ENCODE results near the gene CD320.

Gene CD320

DNA sequence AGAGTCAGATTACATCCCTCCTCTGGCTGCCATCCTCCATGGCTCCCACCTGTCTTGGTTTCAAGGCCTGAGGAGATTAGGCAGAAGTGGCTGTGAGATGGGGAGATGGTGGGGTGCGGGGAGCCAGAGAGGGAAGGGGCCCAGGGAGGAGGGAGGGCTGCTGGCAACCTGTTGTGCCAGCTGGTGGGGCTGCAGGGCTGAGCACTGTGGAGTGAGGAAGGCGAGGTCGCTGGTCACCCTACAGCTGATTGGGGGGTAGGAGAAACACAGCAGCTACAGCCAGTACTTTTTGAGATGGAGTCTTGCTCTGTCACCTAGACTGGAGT is 48.3 kb downstream of the CD320 start:
- no peak for DNase-seq (ENCODE audit: low read depth, low spot score)
- H3K4me3 ChIP-seq (ENCODE audit: low read length), result no peak overlapping the region

DNA sequence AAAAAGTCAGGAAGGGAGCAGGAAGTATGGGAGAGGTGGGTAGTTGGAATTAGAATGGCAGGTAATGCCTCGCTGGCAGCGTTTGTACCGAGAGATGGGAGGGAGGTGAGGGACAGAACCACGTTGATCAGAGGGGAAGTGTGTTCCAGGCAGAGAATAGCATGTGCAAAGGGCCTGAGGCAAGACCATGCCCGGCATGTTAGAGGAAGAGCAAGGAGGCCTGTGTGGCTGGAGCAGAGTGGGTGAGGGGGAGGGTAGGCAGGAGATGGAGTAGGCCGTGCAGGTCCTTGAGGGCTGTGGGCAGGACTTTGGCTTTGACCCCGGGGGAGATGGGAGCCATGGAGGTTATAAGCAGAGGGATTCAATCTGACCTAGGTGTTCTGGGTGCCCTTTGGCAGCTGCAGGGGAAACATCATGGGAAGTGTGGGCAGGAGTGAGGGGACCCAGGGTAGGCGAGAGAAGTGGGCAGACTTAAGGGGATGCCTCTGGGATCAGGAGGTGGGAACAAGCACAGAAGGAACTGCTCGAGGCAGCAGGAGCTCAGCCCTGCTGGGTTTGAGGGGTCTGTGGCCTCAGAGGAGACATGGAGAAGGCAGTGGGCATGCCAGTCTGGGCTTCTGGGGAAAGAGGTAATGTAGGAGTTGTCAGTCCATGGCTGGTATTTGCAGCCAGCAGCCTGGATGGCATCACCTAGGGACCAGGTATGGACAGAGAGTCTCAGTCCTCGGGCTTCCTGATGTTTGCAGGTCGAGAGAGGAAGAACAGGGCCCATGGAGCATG is 48.8 kb downstream of the CD320 start:
- H3K4me3 ChIP-seq (ENCODE audit: low read length), result no peak overlapping the region
- DNase-seq (ENCODE audit: low read depth, low spot score), result no peak

DNA sequence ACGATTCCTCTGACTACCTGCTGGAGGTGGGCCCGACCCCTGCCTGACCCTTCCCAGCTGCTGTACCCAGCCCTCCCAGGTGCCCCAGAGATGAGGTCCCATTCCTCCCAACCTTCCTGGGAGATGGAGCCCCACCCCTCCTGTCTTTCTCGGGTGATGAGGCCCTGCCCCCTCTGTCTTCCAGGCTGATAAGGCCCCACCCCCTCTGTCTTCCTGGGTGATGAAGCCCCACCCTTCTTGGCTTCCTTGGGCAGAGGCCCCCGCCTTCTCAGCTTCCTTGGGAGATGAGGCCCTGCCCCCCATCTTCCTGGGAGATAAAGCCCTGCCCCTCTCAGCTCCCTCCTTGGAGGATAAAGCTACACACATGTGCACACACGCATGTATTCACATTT is 51.1 kb downstream of the CD320 start:
- H3K4me3 ChIP-seq (ENCODE audit: low read length), result no peak overlapping the region
- DNase-seq (ENCODE audit: low read depth, low spot score), result no peak

DNA sequence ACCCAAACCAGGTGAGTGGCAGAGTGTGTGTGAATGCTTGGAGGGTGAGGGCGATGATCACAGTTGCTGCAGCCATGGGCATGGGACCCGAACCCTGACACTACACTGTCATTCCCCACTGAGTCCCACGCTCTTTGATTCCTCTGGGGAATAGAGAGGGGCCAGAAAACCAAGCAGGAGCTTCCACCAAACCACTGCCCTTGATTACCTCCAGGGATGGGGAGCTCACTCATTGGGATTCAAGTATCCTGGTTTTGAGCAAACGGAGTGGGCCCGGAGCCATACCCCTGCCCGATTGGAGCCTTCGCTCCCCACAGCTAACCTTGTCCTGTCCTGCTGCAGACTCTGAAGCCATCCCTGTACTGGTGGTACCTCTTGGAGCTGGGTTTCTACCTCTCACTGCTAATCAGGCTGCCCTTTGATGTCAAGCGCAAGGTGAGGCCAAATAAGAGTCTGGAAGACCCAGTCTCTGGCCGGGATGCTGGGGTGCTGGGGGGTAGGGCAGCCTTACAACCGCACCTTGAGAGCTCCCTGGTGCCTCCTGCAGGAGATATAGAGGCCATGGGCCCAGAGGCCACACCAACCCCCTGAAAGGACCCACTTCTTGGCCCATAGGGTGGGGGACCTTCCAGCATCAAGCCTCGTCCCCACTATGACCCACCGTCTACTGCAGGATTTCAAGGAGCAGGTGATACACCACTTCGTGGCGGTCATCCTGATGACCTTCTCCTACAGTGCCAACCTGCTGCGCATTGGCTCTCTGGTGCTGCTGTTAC is 51.7 kb downstream of the CD320 start:
- no peak for DNase-seq (ENCODE audit: low read depth, low spot score)
- H3K4me3 ChIP-seq (ENCODE audit: low read length), result no peak overlapping the region

DNA sequence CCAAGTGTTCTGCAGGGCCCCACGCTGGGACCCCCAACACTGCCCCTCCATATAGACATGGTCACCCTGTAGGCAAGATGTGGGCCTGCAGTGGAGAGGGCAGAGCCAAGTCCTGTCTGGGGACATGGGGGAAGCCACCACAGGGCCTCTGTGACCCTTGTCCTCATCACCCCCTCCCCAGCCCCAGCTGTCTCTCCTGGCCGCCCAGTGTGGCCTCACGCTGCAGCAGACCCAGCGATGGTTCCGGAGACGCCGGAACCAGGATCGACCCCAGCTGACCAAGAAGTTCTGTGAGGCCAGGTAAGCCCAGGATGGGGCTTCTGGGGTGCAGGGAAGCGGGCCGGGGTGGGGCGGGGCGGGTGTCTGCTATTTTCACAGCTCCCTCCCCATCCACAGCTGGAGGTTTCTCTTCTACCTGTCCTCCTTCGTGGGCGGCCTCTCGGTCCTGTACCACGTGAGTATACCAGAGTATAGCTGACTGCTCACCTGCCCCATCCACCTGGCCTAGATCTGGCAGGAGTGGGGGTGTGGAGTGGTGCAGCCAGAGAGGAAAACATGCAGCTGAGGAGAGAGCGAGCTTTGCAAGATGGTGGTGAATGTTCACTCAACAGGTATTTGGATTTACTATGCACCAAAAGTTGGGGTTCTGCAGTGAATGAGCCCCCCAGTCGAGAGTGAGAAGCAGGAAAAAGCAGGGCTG is 52.6 kb downstream of the CD320 start:
- no peak for DNase-seq (ENCODE audit: low read depth, low spot score)
- H3K4me3 ChIP-seq (ENCODE audit: low read length), result no peak overlapping the region

DNA sequence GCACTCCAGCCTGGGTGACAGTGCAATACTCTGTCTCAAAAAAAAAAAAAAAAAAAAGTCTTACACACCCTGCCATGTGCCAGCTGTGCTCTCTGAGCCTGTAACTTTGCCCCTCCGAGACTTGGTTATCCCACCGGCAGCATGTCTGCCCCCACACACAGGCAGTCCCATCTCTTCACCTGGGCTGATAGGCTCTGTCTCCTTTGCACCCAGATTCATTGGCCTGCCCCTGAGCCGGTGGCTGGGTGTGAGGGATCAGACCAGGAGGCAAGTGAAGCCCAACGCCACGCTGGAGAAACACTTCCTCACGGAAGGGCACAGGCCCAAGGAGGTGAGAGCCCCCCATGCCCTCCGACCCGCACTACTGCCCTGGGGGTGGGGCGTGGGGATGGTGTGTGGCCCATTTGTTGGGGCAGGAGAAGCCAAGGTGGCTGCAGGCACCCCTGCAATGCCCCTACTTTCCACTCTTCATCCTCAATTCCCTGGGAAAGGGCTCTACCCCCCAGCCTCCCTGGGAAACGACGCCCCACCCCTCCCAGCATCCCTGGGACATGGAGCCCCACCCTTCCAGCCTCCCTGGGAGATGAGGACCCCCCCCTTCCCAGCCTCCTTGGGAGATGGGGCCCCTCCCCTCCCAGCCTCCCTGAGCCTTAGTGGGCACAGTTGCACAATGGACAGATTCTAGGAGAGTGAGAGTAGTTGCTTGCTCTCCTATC is 53.7 kb downstream of the CD320 start:
- no peak for DNase-seq (ENCODE audit: low read depth, low spot score)
- no peak overlapping the region for H3K4me3 ChIP-seq (ENCODE audit: low read length)

DNA sequence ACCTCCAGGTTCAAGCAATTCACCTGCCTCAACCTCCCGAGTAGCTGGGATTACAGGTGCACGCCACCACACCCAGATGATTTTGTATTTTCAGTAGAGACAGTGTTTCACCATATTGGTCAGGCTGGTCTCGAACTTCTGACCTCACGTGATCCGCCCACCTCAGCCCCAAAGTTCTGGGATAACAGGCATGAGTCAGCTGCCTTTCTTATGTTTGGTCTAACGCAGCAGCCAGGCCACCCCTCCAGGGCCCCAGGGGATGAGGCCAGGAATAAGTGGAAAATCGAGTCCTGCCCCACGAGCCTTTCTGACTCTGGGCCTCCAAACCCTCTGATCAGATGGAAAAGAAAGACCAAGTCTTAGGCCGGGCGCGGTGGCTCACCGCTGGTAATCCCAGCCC is 54.5 kb downstream of the CD320 start:
- no peak overlapping the region for H3K4me3 ChIP-seq (ENCODE audit: low read length)

DNA sequence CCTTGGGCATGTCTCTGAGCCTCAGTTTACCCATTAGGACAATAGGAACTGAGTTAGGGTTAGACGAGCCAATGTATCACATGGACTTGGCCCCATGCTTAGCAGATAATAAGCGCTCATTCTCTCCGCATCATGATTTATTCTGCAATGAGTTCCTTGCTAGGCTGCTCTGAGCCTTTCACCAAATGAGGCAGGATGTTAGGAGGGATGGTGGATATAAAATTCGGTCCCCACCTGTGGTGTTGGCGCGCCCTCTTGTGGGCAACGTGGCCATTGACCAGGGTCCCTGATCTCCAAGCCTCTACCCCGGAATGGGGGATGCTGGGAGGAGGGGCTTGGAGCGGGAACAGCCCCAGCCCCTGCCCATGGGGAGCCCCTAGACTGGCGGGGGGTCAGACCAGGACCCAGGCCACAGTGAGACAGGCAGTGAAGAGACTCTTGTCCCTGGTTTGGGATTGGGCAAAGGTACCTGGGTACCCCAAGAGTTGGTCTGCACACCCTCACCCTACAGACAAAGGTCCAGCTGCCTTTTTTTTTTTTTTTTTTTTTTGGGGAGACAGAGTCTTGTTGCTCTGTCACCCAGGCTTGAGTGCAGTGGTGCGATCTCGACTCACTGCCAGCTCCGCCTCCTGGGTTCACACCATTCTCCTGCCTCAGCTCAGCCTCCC is 55.1 kb downstream of the CD320 start:
- no peak overlapping the region for H3K4me3 ChIP-seq (ENCODE audit: low read length)
- DNase-seq (ENCODE audit: low read depth, low spot score), result peak; percentile 70

More for the DNA sequence above, 54.5 kb downstream of the CD320 start:
- no peak for DNase-seq (ENCODE audit: low read depth, low spot score)
